Progenitor cell of endocrine pancreas (in vitro differentiated cells): ENCODE data around the gene HIVEP3. TPM values are rescaled to one million over a fixed set of nuclear protein-coding genes. Genes with fewer than 3 reads are reported as not detected.
A peak's percentile ranks its signal among the peaks of the same experiment; 100 is the strongest.

Experiments used
- DNase-seq: peaks from one replicate; pipeline ENCODE4 v3.0.0; 2021; ENCODE audit warnings: low spot score; ENCODE audit not compliant: unreplicated experiment
- H3K27ac Mint-ChIP-seq: 2 replicates; pipeline ENCODE4 v1.8.0; 2021; ENCODE audit warnings: mild to moderate bottlenecking, moderate library complexity, mixed read lengths
- H3K27me3 Mint-ChIP-seq: 2 replicates; pipeline ENCODE4 v1.8.0; 2021; ENCODE audit warnings: mixed read lengths
- H3K36me3 Mint-ChIP-seq: 2 replicates; pipeline ENCODE4 v1.8.0; 2022; ENCODE audit warnings: mixed read lengths; ENCODE audit not compliant: insufficient read depth
- H3K4me1 Mint-ChIP-seq: 2 replicates; pipeline ENCODE4 v1.8.0; 2021; ENCODE audit warnings: low read depth, mixed read lengths
- H3K4me3 Mint-ChIP-seq: 2 replicates; pipeline ENCODE4 v1.8.0; 2021; ENCODE audit warnings: low read depth, mild to moderate bottlenecking, moderate library complexity, mixed read lengths
- H3K9me3 Mint-ChIP-seq: 2 replicates; pipeline ENCODE4 v1.8.0; 2021; ENCODE audit warnings: low read depth, mixed read lengths
- total RNA-seq: library from RNA; stranded (reverse); gene quantifications from 2 replicates; pipeline ENCODE4 v1.2.1, GENCODE V29; 2021
- TF ChIP-seq, protein P1 (sequence below): fragments of 200-600 bp; sonication (generic); IDR thresholded peaks from one replicate; pipeline ENCODE4 v1.5.0; 2021; ENCODE audit warnings: antibody characterized with exemption, mild to moderate bottlenecking; ENCODE audit not compliant: unreplicated experiment

The HIVEP3 gene
- total RNA-seq, 1 donor from 2014 or later: 1.1 TPM

DNA sequence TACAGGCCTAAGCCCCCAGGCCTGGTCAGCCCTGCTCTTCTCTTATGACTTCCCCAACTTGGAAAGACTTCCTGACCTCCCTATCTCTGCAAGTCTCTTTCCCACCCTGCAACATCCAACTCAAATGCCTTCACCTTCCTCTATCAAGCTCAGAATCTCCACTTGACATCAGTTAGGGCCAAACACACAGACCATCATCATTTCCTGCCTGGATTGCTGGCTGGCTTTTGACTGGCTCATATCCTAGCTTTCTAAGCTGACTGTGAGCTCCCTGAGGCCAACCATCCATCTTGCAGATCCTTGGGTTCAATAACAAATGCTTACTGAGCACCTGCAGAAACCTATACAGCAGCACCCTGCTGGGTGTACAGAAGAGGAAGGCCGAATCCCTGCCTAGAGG, 296.9 kb downstream of the HIVEP3 start:
- no peaks in the 10 kb centered on the region for H3K36me3 Mint-ChIP-seq
- TF ChIP-seq, protein P1, sequence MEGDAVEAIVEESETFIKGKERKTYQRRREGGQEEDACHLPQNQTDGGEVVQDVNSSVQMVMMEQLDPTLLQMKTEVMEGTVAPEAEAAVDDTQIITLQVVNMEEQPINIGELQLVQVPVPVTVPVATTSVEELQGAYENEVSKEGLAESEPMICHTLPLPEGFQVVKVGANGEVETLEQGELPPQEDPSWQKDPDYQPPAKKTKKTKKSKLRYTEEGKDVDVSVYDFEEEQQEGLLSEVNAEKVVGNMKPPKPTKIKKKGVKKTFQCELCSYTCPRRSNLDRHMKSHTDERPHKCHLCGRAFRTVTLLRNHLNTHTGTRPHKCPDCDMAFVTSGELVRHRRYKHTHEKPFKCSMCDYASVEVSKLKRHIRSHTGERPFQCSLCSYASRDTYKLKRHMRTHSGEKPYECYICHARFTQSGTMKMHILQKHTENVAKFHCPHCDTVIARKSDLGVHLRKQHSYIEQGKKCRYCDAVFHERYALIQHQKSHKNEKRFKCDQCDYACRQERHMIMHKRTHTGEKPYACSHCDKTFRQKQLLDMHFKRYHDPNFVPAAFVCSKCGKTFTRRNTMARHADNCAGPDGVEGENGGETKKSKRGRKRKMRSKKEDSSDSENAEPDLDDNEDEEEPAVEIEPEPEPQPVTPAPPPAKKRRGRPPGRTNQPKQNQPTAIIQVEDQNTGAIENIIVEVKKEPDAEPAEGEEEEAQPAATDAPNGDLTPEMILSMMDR: no peak
- H3K4me3 Mint-ChIP-seq: no peak overlapping the region
- peaks cover 12% of the 10 kb centered on the region for H3K27me3 Mint-ChIP-seq
- peaks cover 10% of the 10 kb centered on the region for H3K4me1 Mint-ChIP-seq
- H3K9me3 Mint-ChIP-seq: no peaks in the 10 kb centered on the region
- no peak overlapping the region for H3K27ac Mint-ChIP-seq
- no peak for DNase-seq

DNA sequence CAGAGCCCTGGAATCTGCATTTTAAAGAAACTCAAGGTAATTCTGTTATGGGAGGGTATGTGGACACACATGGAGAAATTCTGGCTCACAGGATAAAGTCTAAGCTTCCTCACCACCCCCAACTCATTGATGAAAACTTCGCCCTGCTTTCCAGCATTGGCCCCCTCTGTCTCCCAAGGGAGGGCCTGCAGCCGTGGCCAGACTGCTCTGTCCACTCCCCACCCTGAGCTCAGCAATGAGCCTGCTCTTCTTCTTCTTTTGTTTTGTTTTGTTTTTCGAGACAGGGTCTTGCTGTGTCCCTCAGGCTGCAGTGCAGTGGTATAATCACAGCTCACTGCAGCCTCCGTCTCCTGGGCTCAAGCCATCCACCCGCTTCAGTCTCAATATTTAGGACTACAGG, 297.5 kb downstream of the HIVEP3 start:
- TF ChIP-seq, protein P1: no peak
- Mint-ChIP-seq H3K27me3 (peaks cover 12% of the 10 kb centered on the region), H3K36me3 (no peaks in the 10 kb centered on the region), H3K4me3 (no peak overlapping the region), H3K27ac (no peak overlapping the region), H3K9me3 (no peaks in the 10 kb centered on the region), H3K4me1 (peaks cover 10% of the 10 kb centered on the region)
- no peak for DNase-seq

DNA sequence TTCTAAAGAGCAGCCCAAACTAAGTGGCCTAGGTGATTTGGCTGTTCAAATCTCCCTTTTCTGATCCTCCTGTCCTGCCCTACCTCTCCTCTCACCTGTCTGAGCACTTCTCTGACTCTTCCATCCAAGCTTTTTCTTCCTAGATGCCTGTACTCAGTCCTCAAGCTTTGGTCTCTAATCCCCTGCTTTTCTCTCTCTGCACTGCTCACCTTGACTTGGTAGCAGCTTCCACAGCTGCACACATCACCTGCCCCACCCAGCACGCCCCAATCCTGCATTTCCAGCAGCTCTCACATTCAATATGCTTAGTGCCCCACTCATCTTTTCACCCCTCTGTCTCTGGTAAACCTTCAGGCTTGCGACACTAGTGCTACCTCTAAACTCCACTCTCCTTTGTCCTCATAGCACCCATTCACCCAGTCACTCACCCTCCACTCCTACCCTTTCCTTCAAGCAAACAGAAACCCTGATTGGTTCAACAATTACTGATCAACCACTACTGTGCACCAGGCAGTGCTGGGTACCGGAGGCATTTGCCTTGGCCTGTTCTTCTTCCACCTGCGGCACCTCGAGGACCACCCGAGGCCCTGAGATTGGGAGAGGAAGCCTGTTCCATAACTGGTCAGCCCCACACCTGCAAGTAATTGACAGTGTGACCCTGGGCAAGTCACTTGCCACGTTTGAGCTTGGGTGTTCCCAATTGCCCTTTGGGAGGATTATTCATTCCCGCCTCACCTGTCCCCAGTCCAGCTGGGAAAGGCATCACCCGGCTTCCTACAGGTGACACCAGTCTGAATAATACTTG, 298.2 kb downstream of the HIVEP3 start:
- H3K36me3 Mint-ChIP-seq: no peaks in the 10 kb centered on the region
- no peak for DNase-seq
- no peaks in the 10 kb centered on the region for H3K9me3 Mint-ChIP-seq
- peaks cover 12% of the 10 kb centered on the region for H3K27me3 Mint-ChIP-seq
- peaks cover 10% of the 10 kb centered on the region for H3K4me1 Mint-ChIP-seq
- H3K4me3 Mint-ChIP-seq: no peak overlapping the region
- TF ChIP-seq, protein P1: no peak
- peak overlapping the region; percentile 63 for H3K27ac Mint-ChIP-seq

DNA sequence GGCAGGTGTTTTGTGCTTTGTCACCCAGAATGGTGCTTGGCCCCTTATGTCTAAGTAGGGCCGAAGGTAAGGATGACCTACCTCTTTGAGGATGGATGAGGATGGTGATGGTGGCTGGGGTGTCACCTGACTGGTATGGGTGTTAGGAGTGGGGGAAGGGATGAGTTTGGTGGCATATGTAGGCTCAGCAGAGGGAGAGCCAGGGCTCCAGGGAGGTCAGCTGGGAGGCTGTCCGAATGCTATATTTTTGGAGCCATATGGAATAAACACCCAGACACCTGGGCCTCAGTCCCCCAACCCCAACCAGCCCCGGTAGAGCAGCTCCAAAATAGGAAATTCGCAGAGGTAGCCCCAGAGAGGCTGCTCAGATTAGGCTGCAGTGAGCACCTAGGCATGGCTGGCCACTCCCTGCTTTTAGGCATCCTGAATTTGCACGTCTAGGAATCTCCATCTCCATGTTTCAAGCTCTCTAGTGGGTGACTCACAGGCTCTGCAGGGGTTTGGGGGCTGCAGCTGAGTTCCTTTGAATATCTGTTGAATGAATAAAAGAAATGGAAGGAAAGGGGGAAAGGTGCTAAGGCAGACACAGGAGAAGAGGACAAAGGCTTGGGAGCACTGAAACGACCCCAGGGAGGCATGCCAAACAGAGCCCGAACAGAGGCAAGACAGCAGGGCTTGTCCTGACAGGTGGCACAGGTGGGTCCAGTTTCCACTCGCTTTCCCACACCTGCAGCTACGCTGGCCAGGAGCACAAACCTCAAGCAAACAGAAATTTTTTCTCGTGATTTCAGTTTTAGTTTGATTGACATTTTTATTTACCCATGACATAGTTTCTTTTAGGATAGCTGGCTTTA, 299.0 kb downstream of the HIVEP3 start:
- no peaks in the 10 kb centered on the region for H3K9me3 Mint-ChIP-seq
- no peaks in the 10 kb centered on the region for H3K36me3 Mint-ChIP-seq
- no peak for DNase-seq
- peaks cover 12% of the 10 kb centered on the region for H3K27me3 Mint-ChIP-seq
- H3K27ac Mint-ChIP-seq: no peak overlapping the region
- H3K4me3 Mint-ChIP-seq: no peak overlapping the region
- peaks cover 10% of the 10 kb centered on the region for H3K4me1 Mint-ChIP-seq
- TF ChIP-seq, protein P1: no peak

DNA sequence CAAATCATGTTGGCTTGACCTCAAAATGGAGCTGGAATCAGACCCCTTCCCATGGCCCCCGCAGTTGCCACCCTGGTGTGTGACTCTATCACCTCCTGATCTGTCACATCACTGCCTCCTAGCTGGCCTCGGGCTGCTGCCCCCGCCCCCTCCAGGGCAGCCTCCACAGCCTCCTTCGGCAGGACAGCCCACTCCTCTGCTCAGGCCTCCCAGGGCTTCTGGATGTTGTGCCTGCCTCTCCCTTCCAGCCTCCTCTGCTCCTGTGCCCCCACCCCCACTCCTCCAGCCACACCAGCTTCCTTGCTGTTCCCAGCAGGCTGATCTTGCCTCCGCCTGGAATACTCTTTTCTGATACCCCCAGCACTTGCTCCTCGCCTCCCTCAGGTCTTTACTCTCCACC, 299.9 kb downstream of the HIVEP3 start:
- H3K27ac Mint-ChIP-seq: no peak overlapping the region
- H3K4me3 Mint-ChIP-seq: no peak overlapping the region
- H3K9me3 Mint-ChIP-seq: no peaks in the 10 kb centered on the region
- no peaks in the 10 kb centered on the region for H3K36me3 Mint-ChIP-seq
- TF ChIP-seq, protein P1: no peak
- peaks cover 7% of the 10 kb centered on the region for H3K4me1 Mint-ChIP-seq
- DNase-seq: peak; percentile 5
- peaks cover 12% of the 10 kb centered on the region for H3K27me3 Mint-ChIP-seq
